Measurements from ENCODE around the gene INF2.

DNA sequence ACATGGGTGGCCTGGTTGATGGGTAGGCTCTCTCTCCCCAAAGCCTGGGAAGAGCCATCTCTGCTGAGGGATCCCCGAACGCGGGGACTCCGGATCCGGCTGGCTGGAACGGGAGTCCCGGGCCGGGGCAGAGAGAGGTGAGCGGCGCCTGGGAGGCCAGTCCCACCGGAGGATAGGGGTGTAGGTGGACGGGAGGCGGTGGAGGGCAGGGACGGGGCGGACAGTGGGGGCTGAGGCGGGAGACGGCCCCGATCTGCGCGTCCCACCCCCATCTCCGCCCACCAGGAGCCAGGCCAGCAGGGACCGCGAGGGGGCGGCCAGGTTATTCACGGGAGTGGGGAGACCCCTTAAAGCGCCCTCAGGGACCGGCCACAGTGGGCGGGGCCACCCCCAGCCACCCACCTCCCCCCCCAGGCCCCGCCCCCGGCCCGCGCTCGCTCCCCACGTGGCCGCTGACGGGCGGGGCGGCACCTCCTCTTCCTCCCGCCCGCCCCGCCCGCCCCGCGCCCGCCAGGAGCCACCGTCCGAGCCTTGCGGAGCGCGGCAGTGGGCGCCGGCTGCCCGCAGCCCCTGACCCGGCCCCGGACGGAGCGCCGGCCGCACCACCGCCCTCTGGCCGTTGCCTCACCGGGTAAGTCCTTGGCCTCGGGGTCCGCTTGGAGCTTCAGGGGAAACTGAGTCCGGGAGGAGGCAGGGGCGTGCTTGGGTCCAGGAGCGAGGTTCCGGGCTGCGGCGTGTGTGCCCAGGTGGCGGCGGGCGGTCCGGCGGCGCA, at the start of gene INF2:
- TF ChIP-seq SUZ12 (IDR thresholded peaks at IDR 0.05) (no peak), HDGF (IDR thresholded peaks at IDR 0.05; ENCODE audit: borderline replicate concordance) (no peak), ELF4 (IDR thresholded peaks at IDR 0.05) (no peak), L3MBTL2 (conservative IDR thresholded peaks at IDR 0.05) (no peak), BHLHE40 (IDR thresholded peaks at IDR 0.05; ENCODE audit: borderline replicate concordance) (no peak)

All from HEK293T (cell line).